ENCODE results near the gene PLRG1.
A peak's percentile ranks its signal among the peaks of the same experiment; 100 is the strongest.

The PLRG1 gene

GRCh38 chr4:154573190-154573870, 23.1 kb upstream of the PLRG1 start:
- DNase-seq, result no peak

DNA sequence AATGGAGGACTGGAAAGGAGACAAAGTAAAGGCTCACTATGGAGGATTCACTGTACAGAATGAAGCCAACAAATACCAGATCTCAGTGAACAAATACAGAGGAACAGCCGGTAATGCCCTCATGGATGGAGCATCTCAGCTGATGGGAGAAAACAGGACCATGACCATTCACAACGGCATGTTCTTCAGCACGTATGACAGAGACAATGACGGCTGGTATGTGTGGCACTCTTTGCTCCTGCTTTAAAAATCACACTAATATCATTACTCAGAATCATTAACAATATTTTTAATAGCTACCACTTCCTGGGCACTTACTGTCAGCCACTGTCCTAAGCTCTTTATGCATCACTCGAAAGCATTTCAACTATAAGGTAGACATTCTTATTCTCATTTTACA, 19.4 kb upstream of the PLRG1 start:
- no peak for DNase-seq

GRCh38 chr4:154569028-154569427, 18.8 kb upstream of the PLRG1 start:
- DNase-seq, result no peak

GRCh38 chr4:154566639-154567204, 16.5 kb upstream of the PLRG1 start:
- no peak for DNase-seq

GRCh38 chr4:154565704-154566103, 15.5 kb upstream of the PLRG1 start:
- DNase-seq, result no peak

DNA sequence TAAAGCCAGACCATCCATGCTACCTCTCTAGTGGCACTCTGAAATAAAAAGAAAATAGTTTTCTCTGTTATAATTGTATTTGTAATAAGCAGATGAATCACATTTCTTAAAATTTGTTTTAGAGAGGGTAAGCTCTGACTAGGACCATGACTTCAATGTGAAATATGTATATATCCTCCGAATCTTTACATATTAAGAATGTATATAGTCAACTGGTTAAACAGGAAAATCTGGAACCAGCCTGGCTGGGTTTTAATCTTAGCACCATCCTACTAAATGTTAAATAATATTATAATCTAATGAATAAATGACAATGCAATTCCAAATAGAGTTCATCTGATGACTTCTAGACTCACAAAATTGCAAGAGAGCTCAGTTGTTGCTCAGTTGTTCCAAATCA, 14.1 kb upstream of the PLRG1 start:
- no peak for DNase-seq

- DNase-seq, result no peak
These were observed 12.6 kb upstream of the PLRG1 start, which contains the start of gene FGB for GRCh38 chr4:154562697-154563254. Gene FGB, plus strand, starts transcription at chr4:154563011. Its CDS starts 8 bp downstream, at chr4:154563019.

DNA sequence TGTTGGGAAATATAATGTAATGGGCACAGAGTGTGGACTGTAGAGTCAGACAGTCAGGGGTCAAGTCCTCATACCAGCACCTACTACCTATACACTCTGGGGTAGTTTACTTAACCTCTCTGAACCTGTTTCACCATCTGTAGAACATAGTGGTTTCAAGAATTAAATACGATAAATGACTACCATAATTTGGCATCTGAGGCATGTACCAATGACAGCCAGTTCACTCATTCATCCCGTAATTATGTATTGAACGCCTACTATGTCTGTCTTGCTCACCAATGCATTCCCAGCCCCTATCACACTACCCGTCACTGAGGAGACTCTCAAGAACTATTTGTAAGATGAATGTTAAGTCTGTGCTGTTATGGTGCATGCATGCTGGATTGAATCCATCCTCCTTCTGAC, 10.6 kb upstream of the PLRG1 start:
- DNase-seq, result no peak

- DNase-seq, result no peak
These were observed 10.2 kb upstream of the PLRG1 start for GRCh38 chr4:154560419-154560801.

DNA sequence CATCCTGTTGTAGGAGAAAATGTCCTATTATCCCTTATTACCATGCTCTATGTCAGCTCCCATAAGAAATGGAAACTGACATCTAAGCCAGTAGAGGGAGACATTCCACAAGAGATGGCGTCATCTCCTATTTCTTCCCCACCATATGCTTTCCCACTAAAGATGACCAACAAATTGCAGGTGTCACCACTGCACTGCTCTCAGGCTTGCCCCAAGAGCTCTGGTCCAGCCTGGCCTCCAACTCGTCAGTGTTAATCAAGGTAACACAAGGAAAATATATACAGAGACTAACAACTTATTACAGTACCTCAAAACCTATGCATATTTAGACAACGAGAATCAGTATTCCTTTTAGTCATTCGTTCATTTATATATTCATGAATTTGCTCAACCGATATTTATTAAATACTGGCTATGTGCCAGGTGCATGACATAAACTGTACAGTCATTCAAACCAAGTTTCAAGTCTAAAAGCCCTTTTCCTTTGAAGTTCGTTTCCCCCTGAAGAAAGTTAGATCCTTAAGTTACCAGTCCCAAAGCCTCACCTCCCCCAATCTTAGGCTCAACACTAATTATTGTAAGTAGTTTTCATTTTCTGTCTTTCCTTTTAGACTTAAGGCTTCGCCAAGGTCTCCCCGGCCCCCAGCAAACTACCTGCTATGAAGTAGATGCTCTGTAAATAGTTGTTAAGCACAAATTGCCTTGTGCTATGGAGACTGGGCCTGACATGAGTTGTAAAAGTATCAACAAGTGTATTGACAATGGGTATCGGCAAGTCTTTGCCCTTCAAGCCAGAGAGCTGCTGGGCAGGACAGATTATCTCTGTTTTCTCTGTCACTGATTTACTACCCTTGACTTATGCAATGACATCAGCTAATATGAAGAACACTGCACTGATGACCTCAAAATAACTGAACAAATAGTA, 9.6 kb upstream of the PLRG1 start:
- peak; percentile 34 to 55 for DNase-seq

DNA sequence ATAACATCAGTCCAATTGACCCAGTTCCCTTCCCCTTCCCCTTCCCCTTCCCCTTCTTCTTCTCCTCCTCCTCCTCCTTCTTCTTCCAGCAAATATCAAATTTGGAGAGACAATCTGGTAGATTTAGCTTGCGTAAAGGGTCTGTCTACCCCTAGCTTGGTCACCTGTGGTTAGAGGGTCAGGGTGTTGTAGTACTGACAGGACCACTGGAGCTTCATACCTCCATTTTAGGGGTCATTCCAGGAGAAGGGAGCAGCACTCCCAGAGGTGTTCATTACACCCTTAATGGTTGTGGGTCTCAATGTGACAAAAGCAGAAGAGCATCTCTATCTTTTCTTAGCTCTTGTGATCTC, 8.9 kb upstream of the PLRG1 start:
- DNase-seq, result no peak

- peak; percentile 85 to 86 for DNase-seq
These were observed 1.9 kb upstream of the PLRG1 start for GRCh38 chr4:154551872-154552686.

- DNase-seq, result no peak
These were observed 4.5 kb downstream of the PLRG1 start for GRCh38 chr4:154545689-154546088.

DNA sequence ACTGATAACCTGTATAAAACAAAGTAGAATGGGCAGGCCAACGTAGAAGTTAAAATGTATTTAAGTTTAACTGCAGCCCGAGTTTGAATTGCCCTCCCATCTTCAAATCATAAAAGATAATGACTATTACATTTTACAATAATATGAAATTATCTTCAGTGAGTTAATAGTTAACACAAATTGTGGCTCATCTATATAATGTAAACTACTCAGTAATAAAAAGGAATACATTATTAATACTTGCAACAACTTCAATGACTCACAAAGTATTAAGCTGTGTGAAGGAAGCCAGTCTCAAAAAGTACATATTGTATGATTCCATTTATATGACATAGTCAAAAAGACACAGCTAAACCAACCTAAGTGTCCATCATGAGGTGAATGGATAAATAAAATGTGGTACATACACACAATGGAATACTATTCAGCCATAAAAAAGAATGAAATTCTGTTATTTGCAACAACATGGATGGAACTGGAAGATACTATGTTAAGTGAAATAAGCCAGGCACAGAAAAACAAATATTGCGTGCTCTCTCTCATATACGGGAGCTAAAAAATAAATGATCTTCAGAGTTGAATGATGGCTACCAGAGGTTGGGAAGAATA, 7.8 kb downstream of the PLRG1 start:
- DNase-seq, result no peak

DNA sequence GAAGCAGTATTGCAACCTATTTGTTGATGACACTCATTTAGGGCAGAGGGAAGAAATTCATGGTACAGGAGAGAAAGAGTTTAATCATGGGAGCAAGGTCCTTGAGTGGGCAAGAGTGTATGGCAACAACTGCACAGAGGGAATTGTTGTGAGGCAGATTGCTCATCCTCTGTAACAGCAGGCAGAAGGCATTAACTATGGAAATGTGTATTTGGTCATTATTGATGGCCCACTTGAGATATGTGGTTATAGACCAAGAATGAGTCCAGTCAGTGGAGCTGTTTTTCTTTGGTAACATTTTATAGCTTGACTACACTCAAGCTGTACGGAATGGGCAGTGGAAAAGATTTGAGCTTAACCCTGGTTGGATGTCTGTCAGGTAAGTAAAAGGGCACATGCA, 15.9 kb downstream of the PLRG1 start:
- DNase-seq, result no peak

DNA sequence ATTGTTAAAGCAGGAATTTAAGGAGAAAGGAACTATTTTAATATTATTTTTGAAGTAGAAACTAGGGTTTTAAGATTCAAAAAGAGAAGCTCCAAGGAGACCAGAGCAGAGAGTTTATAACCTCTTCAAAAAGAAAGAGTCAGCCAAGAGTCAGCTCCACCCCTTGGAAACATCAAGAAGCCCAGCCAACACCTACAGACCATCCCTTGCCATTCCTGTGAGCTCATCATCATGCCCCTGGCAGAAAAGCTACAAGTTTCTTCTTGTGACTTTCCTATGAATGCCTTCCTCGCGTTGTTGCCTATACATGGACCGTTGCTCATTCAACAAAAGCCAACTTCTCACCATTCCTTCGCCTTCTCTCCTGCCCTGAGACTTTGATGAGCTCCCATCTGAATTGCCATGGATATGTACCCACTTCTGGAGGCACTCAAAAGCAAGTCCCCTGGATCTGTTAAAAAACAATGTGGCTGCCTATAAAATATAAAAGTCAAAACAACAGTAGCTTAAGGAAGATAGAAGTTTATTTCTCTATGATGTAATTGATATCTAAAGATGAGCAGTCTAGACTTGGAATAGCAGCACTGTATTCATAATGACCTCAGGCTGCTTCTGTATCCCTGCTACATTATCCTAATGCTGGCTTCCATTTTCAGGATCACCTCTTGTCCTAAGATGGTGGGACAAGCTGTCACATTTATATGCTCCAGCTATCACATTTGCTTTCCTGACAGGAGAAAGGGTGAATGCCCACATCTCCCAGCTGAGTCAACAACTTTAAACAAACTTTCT, 20.3 kb downstream of the PLRG1 start:
- no peak for DNase-seq

DNA sequence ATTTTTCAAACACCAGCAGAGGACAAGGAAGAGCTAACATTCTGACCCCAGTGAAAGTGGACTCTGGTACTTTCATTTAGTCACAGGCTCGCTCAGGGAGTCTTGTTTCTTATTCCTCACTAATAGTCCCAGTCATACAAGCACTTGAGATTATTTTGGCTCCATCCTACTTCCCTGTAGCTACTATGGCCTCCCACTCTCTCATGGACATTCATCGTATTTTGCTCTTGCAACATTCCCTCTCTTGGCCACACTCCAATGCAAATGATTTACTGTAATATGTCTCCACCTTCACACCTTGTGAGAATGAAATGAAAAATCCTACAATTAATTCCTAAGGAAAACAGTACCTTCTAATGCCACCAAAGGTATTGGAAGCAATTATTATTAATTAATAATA, 21.3 kb downstream of the PLRG1 start:
- no peak for DNase-seq

DNA sequence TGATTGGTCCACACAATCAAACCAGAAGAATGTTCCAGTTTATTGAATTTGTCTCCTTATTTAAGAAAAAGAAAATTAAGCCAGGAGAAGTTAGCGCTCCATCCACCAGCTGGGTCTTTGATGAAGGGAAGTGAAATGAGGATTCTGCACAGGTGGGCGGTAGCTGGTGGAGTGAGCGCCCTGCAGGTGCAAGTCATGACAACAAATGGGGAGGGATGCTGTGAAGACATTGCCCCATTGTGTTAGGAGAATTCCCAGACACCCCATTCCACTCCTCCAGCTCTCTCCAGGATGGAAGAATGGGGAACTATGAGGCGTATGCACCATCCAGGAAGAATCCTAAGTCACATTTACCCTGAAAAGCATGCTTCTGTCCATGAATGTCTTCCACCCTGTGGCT, 22.9 kb downstream of the PLRG1 start:
- no peak for DNase-seq

DNA sequence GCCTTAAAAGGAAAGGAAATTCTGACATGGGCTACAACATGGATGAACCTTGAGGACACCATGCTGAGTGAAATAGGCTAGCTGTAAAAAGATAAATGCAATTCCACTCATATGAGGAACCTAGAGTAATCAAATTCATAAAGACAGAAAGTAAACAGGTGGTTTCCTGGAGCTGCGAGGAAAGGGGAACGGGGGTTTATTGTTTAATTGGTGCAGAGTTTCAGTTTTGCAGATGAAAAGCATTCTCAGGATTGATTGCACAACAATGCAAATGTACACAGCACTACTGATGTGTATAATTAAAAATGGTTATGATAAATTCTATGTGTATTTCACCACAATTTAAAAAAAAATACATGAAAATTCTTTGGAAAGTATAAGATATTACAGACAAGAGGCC, 24.0 kb downstream of the PLRG1 start:
- DNase-seq, result no peak

DNA sequence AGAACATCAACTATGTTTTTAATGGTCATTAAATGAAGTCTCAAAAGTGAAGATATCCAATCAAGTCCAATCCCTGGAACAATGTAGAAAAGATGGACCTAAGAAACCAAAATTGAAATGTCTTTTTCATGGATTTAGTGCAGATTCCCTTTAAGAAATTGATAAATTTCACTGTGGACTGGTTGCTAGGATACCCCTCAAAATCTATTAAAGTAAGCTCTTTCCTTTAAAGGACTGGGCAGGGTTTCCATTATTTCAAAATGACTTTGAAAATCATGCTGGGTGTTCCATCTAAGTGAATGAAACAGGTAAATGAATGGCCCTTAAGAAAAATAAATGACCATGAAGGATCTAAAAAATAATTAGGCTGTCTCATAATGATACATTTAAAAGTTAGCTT, 28.6 kb downstream of the PLRG1 start:
- no peak for DNase-seq

- DNase-seq, result no peak
These were observed 31.0 kb downstream of the PLRG1 start for GRCh38 chr4:154519214-154519613.

GRCh38 chr4:154517591-154517990, 32.6 kb downstream of the PLRG1 start:
- no peak for DNase-seq

Measured in Kasumi-1 (cell line).